GM21367 (cell line): ENCODE data around the gene HAGH.

Experiments used
- ATAC-seq: cut with Tn5 transposase; IDR thresholded peaks from one replicate; pipeline ENCODE4 v1.9.1; 2021; ENCODE audit not compliant: unreplicated experiment

HAGH gene

GRCh38 chr16:1763521-1764511 lies 62.8 kb downstream of the HAGH start:
- no peak for ATAC-seq

GRCh38 chr16:1762879-1763520 lies 63.6 kb downstream of the HAGH start:
- ATAC-seq, result no peak

GRCh38 chr16:1762196-1762878 lies 64.3 kb downstream of the HAGH start:
- no peak for ATAC-seq

DNA sequence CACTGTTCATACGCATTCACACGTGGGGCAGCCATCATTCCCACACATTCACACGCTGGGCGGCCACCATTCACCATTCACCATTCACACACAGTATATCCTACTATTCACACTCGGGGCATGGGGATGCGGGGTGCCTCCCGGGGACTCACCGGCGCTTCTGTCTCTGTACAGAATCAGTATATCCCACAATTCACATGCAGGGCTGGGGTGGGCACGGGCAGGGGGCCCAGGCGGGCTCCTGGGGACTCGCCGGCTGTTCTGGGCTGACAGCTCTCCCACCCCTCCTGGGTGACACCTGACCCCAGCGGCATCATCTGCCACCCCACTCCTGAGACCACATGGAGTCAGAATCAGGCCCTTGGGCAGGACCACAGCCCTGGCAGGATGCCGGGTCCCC lies 64.9 kb downstream of the HAGH start:
- no peak for ATAC-seq

DNA sequence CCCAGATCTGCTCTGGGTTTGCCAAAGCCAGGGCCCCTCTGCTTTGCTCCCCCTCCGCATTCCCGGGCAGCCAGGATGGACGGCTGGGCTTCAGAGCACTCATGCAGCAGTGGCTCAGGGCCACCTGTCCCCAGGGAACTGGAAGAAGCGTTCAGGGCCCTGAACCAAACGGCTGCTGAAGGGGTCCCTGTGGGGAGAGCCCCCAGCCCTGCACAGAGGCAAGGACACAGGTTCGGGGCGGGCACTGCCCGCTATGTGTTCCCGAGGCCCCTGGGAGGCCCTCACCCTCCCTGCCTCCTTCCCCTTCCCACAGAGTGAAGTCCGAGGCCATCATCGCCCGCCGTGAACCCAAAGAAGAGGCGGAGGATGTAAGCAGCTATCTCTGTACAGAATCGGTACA lies 65.7 kb downstream of the HAGH start:
- ATAC-seq, result no peak

DNA sequence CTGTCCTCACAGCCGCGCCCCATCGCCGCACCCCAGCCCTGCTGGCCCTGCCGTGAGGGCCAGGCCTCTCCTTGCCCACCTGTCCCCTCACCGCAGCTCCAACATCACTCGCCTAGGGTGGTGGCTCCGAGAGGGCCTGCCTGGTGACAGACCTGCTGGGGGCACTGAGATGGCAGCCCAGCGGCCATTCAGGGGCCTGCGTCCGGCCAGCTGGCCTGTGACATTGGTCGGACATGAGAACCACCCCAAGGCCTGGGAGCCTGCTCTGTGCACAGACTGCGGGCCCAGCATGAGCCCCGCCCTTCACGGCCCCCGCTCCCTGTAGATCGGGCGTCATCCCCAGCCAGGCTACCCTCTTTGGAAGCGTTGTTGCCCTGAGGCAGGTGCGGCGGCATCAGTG lies 67.1 kb downstream of the HAGH start:
- ATAC-seq, result no peak

DNA sequence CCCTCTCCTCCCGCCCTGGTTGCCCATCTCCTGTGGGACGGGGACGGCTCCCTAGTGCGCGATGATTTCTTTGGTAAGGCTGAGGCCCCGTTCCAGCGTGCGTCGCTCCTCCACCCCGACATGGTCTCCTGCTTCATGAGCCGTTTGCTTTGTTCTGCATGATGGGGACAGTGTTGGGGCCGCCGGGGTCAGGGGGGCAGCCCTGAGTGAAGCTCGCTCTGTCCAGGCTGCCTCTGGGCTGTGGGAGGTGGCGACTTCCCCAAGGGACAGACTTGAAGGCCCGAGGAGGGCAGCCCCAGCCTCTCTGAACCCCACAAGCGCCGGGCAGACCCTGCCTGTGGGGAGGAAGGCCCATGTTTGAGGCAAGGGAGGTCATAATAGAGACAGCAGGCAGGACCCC lies 67.7 kb downstream of the HAGH start:
- ATAC-seq, result no peak

- no peak for ATAC-seq
These were observed 68.7 kb downstream of the HAGH start for GRCh38 chr16:1757714-1758461.
